Measurements from ENCODE around the gene DEK. TPM values are rescaled to one million over a fixed set of nuclear protein-coding genes. Genes with fewer than 3 reads are reported as not detected.

Gene DEK
- total and polyA plus RNA-seq, 2 donors (not counting 1 experiment from before 2014, with no cell fraction given), result 13.6 to 114 TPM

DNA sequence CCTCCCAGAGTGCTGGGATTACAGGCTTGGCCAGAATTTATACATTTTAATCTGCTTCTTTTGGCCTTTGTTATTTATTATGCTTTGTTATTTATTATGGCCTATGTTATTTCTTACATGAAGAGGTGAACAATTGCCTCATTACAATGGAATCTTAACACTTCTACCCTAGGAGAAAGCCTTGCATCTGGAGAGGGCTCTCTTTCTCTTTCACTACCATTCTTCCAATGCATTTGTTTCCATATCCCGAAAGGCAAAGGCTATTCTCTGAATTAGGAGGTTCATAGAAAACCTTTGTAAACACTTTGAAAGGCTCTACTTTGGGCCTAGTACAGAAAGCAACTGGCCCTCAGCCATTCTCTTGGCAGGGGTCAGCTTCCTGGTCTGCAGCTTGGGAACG lies 19.9 kb upstream of the DEK start:
- Histone ChIP-seq H3K9me3 (ENCODE audit: control extremely low read depth in 1 of 3, control insufficient read depth in 2 of 3, insufficient read depth in 1 of 3, low read length in 2 of 3) (no peaks in the 10 kb centered on the region), H3K27me3 (replicated peaks in 1 of 4; ENCODE audit: control extremely low read depth in 1 of 4, control insufficient read depth in 3 of 4, insufficient read depth in 4 of 4, low read length in 3 of 4) (peaks cover 0 to 6% (median 1%) of the 10 kb centered on the region in 4 experiments), H3K79me2 (ENCODE audit: control insufficient read depth, insufficient read depth, low read length) (no peaks in the 10 kb centered on the region), H3K4me2 (replicated peaks; ENCODE audit: low read depth, low read length, poor library complexity, severe bottlenecking) (no peak overlapping the region), H3K9ac (ENCODE audit: low read length) (no peak overlapping the region), H2AFZ (ENCODE audit: insufficient read depth, low read depth, low read length, poor library complexity, severe bottlenecking) (no peak overlapping the region), H3K4me3 (ENCODE audit: control extremely low read depth in 1 of 5, extremely low read depth in 1 of 5, insufficient read depth in 1 of 5, low read depth in 2 of 5, low read length in 4 of 5) (no peak overlapping the region), H4K20me1 (ENCODE audit: control insufficient read depth, insufficient read depth, low read length, poor library complexity, severe bottlenecking) (no peaks in the 10 kb centered on the region), H3K4me1 (ENCODE audit: control insufficient read depth in 2 of 2, insufficient read depth in 2 of 2, low read length in 2 of 2) (no peaks in the 10 kb centered on the region), H3K36me3 (replicated peaks in 1 of 2; ENCODE audit: control extremely low read depth in 1 of 2, control insufficient read depth in 1 of 2, extremely low read depth in 1 of 2, insufficient read depth in 2 of 2, low read length in 1 of 2) (no peaks in the 10 kb centered on the region), H3K27ac (ENCODE audit: low read length in 2 of 2) (no peak overlapping the region)
- no peaks in the 10 kb centered on the region for H3K9me3 Mint-ChIP-seq (ENCODE audit: insufficient read depth)
- POLR2A ChIA-PET, result no interaction called here
- intact Hi-C loops (cut with micrococcal nuclease), result no loop called here
- WGBS (ENCODE audit: insufficient coverage), result no CpG with 5 or more reads among the region's 2 CpGs
- H3K27me3 Mint-ChIP-seq, result peaks cover 34% of the 10 kb centered on the region
- H3K27ac Mint-ChIP-seq, result no peak overlapping the region
- H3K4me1 Mint-ChIP-seq, result no peaks in the 10 kb centered on the region
- ATAC-seq (ENCODE audit: low read depth) (no peak), DNase-seq (no peak)
- H3K4me3 Mint-ChIP-seq, result no peak overlapping the region
- CTCF ChIA-PET, result no interaction called here
- no peak for TF ChIP-seq EZH2 (IDR thresholded peaks at IDR 0.05; ENCODE audit: borderline replicate concordance, insufficient read depth, low read depth, low read length, poor library complexity, severe bottlenecking)
- TF ChIP-seq, protein P1, sequence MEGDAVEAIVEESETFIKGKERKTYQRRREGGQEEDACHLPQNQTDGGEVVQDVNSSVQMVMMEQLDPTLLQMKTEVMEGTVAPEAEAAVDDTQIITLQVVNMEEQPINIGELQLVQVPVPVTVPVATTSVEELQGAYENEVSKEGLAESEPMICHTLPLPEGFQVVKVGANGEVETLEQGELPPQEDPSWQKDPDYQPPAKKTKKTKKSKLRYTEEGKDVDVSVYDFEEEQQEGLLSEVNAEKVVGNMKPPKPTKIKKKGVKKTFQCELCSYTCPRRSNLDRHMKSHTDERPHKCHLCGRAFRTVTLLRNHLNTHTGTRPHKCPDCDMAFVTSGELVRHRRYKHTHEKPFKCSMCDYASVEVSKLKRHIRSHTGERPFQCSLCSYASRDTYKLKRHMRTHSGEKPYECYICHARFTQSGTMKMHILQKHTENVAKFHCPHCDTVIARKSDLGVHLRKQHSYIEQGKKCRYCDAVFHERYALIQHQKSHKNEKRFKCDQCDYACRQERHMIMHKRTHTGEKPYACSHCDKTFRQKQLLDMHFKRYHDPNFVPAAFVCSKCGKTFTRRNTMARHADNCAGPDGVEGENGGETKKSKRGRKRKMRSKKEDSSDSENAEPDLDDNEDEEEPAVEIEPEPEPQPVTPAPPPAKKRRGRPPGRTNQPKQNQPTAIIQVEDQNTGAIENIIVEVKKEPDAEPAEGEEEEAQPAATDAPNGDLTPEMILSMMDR (IDR thresholded peaks at IDR 0.05), result no peak

DNA sequence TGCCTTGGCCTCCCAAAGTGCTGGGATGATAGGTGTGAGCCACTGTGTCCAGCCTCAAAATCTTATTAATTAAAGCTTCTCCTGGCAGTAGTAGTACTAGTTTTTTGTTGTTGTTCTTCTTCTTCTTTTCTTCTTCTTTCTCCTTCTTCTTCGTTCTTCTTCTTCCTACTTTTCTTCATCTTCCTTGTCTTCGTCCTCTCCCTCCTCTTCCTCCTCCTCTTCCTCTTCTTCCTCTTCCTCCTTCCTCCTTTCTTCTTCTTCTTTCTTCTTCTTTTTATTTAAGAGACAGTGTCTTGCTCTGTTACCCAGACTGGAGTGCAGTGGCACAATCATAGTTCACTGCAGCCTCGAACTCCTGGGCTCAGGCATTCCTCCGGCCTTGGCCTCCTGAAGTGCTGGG lies 17.2 kb upstream of the DEK start:
- POLR2A ChIA-PET, result no interaction called here
- no peak overlapping the region for H3K27ac Mint-ChIP-seq
- TF ChIP-seq, protein P1 (IDR thresholded peaks at IDR 0.05), result no peak
- no peak for TF ChIP-seq EZH2 (IDR thresholded peaks at IDR 0.05; ENCODE audit: borderline replicate concordance, insufficient read depth, low read depth, low read length, poor library complexity, severe bottlenecking)
- Histone ChIP-seq H3K9me3 (ENCODE audit: control extremely low read depth in 1 of 3, control insufficient read depth in 2 of 3, insufficient read depth in 1 of 3, low read length in 2 of 3) (no peaks in the 10 kb centered on the region), H2AFZ (ENCODE audit: insufficient read depth, low read depth, low read length, poor library complexity, severe bottlenecking) (no peak overlapping the region), H3K27ac (ENCODE audit: low read length in 2 of 2) (no peak overlapping the region), H3K4me3 (ENCODE audit: control extremely low read depth in 1 of 5, extremely low read depth in 1 of 5, insufficient read depth in 1 of 5, low read depth in 2 of 5, low read length in 4 of 5) (no peak overlapping the region), H3K79me2 (ENCODE audit: control insufficient read depth, insufficient read depth, low read length) (no peaks in the 10 kb centered on the region), H3K9ac (ENCODE audit: low read length) (no peak overlapping the region), H3K4me1 (ENCODE audit: control insufficient read depth in 2 of 2, insufficient read depth in 2 of 2, low read length in 2 of 2) (peaks cover 8 to 10% of the 10 kb centered on the region in 2 donors), H3K36me3 (replicated peaks in 1 of 2; ENCODE audit: control extremely low read depth in 1 of 2, control insufficient read depth in 1 of 2, extremely low read depth in 1 of 2, insufficient read depth in 2 of 2, low read length in 1 of 2) (no peaks in the 10 kb centered on the region), H3K4me2 (replicated peaks; ENCODE audit: low read depth, low read length, poor library complexity, severe bottlenecking) (no peak overlapping the region), H4K20me1 (ENCODE audit: control insufficient read depth, insufficient read depth, low read length, poor library complexity, severe bottlenecking) (no peaks in the 10 kb centered on the region), H3K27me3 (replicated peaks in 1 of 4; ENCODE audit: control extremely low read depth in 1 of 4, control insufficient read depth in 3 of 4, insufficient read depth in 4 of 4, low read length in 3 of 4) (peaks cover 2 to 22% (median 10%) of the 10 kb centered on the region in 4 experiments)
- no peak overlapping the region for H3K4me3 Mint-ChIP-seq
- intact Hi-C loops (cut with micrococcal nuclease), result no loop called here
- CTCF ChIA-PET, result interaction anchor here (0.5 to 0.7 kb wide), 2 partner anchors 49 to 224 kb away, joined by 5 to 6 read pairs; no protein-coding TSS in a partner anchor
- ATAC-seq (ENCODE audit: low read depth) (no peak), DNase-seq (no peak)
- no peaks in the 10 kb centered on the region for H3K9me3 Mint-ChIP-seq (ENCODE audit: insufficient read depth)
- H3K4me1 Mint-ChIP-seq, result peaks cover 7% of the 10 kb centered on the region
- peaks cover 40% of the 10 kb centered on the region for H3K27me3 Mint-ChIP-seq
- WGBS (ENCODE audit: insufficient coverage), result 89% methylated on average over 4 of the region's 4 CpGs
